HuH-7.5 (cell line): ENCODE results near the gene VAT1.

Source experiments
- DNase-seq: peaks from one replicate; pipeline ENCODE4 v3.0.0; 2011; ENCODE audit warnings: low spot score

The VAT1 gene

GRCh38 chr17:43027091-43028032, 5.2 kb upstream of the VAT1 start:
- no peak for DNase-seq

DNA sequence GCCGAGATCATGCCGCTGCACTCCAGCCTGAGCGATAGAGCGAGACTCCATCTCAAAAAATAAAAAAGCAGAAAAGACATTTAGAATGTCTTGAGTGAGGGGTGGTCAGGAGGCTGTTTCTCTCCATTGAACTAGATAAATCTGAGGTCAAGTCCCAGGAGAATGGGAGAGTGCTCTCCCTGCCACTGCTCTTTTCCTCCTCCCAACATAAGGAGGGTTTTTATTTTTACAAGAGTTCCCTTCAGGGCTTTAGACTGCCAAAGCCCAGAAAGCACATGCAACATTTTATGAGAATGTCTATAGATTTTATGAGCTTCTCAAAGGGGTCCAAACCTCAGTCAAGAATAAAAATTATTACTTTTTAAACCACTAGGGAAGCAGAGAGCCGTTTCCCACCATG, 4.4 kb upstream of the VAT1 start:
- DNase-seq = no peak

GRCh38 chr17:43025766-43026537, 3.8 kb upstream of the VAT1 start:
- no peak for DNase-seq

GRCh38 chr17:43025290-43025657, 3.1 kb upstream of the VAT1 start:
- DNase-seq = no peak

DNA sequence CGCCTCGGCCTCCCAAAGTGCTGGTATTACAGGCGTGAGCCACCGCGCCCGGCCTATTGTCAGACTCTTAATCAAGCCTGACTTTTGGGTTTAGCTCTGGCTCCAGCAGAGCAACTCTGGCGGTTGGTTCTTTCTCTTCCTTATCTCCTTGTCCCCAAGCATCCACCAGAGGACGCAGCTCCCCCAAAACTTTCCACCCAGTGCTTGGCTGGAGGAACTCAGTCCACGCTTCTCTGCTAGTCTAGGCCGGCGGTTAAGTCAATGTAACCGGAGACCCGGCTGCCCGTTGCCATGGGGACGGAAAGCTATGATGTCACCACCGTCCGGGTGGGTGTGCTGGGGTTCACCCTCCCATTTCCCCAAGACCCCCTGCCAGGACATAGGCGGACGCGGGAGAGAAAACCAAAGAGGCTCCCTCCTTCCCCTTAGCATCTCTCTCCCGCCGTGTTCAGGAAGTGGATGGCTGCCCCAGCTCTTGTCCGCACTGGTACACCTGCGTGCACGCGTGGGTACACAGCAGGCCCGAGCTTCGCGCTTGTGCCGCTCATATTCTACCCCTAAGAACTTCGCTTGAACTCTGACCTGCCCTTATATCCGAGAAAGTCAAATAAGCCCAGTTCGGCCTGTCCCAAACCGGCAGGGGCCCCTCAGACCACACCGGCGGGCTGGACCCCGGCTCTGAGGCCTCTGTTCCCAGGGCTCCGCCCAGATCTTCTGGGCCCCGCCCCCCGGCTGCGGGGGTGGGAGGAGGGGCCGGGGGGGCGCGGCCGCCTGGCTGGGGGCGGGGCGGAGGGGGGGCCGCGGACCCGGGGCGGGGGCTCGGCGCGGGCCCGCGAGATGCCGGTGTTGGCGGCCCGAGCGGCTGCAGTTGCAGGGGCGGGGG, 2.5 kb upstream of the VAT1 start, which contains the start of gene RND2:
Gene RND2, plus strand, starts transcription at position 825 of the 883 bp plus-strand sequence. CDS start 117 bp downstream, outside the sequence.
- DNase-seq = peak; percentile 99

DNA sequence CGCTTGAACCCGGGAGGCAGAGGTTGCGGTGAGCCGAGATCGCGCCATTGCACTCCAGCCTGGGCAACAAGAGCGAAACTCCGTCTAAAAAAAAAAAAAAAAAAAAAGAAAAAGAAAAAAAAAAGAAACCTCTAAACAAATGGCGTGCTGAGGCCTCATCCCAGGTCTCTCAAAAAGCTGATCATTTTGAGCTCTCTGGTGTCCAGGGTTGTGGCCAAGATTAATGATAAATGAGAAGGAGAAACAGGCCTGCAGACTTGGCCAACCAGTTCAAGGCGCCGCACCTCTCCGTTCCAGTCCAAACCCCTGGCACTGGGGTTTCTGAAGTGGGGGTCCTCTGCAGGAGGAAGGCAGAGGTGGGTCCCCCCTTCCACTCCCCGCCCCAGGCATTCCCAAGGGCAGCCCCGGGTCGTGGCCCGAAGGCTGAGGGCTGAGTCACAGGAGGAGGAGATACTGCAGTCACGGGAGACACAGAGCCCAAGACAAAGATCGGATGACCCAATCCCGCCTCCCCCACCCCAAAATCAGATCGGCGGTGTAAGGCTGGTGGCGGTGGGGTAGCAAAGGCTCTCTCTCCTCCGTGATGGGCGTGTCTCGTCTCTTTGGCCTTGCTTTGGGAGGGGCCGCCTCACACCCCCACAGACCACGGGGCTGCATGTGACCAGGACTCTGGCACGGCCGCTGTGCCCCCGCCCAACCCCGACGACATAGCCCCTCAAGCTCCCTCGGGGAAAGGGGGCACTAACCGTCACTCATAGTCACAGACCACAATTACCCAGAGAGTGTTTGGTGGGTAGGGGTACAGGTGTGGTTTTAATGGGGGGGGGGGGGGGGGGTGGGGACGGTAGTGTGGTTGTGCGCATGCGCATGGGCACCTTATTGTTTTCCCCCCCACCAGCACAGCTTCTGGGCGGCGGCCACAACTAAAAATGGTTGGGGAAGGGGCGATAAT, 1.1 kb downstream of the VAT1 start:
- peak; percentile 77 for DNase-seq

GRCh38 chr17:43020030-43020621, 2.1 kb downstream of the VAT1 start:
- DNase-seq = no peak

GRCh38 chr17:43019418-43019817, 2.8 kb downstream of the VAT1 start:
- DNase-seq = no peak

- DNase-seq = no peak
Observed at GRCh38 chr17:43018932-43019331, 3.3 kb downstream of the VAT1 start.

GRCh38 chr17:43018008-43018853, 4.0 kb downstream of the VAT1 start:
- DNase-seq = no peak

DNA sequence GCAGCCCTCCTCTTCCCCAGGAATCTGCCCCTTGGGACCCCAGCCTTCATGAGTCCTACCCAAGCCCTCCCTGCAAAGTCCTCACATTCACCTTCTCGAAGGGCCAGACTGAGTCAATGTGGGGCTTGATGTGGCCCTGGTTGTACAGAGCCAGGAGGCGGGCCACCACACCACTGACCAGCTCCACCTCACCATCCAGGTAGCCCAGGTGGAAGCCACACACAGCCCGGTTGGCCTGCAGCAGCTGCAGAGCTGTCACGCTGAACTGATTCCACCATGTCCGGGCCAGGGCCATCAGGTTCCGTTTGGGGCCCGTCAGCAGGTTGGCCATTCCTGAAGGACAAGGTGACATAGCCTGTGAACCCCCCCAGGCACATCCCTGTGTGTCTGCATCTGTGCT, 6.0 kb downstream of the VAT1 start:
- no peak for DNase-seq

GRCh38 chr17:43015579-43015978, 6.6 kb downstream of the VAT1 start:
- DNase-seq = no peak

- no peak for DNase-seq
Observed at GRCh38 chr17:43014649-43015542, 7.3 kb downstream of the VAT1 start.

- DNase-seq = no peak
Observed at GRCh38 chr17:43014020-43014648, 8.1 kb downstream of the VAT1 start.

- DNase-seq = no peak
Observed at GRCh38 chr17:43013296-43013695, 8.9 kb downstream of the VAT1 start.

DNA sequence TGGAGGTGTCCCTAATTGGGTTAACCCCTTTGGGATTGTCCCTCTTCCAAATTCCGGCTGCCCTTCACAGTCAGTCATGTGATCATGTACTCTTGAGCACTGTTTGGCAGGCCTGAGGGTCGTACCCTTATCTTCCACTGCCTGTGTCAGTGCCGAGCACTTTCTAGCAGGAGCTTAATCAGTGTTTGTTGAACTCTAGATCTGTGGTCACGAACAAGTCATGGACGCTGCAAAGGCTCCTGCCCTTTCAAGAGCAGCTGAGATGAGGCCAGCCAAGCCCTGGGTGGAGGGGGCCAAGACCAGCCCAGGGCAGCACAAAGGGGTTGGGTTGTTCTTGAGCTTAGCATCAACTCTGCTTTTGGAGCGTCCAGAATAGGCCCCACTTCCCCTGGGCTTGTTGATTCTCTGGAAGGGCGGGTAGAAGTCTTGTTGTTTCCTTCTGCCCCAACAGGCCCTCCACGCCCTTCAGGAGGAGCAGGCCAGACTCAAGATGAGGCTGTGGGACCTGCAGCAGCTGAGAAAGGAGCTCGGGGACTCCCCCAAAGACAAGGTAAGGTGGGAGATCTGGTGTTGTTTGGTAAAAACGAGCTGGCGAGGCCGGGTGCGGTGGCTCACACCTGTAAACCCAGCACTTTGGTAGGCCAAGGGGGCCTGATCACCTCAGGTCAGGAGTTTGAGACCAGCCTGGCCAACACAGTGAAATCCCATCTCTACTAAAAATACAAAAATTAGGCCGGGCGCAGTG, 10.3 kb downstream of the VAT1 start:
- DNase-seq = no peak

DNA sequence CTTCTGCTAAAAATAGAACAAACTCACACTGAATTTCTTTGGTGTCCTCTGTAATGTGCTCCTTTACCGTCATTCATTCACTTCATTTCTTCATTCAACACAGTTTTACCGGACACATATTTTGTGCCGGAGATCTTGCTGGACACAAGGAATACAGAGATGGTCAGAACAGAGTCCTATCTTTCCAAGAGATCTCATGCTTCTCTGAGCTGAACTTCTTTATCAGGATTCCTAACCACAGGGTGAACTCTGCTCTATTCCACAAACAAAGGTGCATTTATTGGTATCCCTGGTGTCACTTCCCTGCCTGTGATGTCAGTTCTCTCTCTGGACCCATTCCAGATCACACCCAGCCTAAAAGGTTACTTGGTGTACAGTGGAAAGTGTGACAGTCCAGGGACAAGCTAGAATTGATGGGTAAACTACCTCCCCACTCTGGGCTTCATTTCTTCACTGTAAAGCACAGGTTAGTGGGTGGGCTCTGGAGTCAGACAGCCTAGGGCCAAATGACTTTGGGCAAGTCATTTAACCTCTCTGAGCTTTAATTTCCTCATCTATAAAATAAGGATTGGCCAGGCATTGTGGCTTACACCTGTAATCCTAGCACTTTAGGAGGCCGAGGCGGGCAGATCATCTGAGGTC, 11.4 kb downstream of the VAT1 start:
- peak; percentile 41 for DNase-seq
